Amygdala (tissue), 56 donors: ENCODE results near the gene TJP2.

Source experiments
- DNase-seq, 56 donors: peaks; one replicate each; lab custom pipeline; 2025; lab: John Stamatoyannopoulos, UW

TJP2 gene

DNA sequence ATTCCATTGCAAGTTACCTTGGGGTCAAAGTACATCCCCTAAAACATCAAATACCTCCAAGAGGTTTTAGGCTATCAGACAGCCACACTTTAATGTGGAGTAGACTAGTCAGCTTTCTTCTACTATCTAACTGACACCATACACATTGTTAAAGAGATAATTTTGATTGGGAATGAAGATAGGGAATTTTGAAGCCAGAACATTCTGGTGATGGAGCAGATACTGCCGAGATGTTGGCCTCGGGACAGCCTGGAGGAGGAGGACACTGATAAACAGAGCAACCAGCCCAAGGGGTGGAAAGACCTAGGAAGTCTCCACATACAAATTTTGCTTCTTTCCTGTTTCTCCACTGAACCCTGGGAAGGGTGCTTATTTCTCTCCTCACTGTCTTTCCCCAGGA lies 14.9 kb downstream of the TJP2 start:
- DNase-seq: no peak

DNA sequence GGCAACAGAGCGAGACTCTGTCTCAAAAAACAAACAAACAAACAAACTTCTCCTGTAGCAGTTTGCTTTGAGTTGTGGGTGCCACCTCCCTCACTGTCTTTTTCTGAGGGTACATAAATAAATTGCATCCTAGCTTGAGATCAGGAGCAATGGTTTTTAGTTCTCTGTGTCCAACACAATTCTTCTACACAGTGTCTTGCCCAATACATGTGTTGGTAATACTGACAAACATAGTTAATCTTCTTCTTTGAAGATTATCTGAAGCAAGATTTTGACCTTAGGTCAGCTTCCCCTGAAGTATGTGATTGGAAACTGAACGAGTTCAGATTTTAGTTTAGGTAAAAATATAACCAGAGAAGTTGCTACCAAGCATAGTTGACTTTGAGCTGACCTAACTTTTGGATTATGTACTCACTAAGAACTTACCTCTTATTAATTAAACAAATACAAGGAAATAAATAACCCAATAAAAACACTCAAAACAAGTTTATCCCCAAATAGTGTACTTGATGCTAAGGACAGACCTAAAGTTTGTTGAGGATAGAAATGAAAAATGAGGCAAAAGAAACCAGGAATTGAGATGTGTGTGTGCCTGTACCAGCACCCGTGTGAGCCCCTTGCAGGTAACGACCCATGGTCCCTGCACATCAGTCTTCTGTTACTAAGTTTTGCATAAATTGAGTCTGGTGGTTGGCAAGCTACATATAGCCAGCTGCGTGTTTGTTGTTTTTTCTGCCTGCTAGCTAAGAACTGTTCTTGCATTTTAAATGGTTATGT lies 16.2 kb downstream of the TJP2 start:
- no peak for DNase-seq

DNA sequence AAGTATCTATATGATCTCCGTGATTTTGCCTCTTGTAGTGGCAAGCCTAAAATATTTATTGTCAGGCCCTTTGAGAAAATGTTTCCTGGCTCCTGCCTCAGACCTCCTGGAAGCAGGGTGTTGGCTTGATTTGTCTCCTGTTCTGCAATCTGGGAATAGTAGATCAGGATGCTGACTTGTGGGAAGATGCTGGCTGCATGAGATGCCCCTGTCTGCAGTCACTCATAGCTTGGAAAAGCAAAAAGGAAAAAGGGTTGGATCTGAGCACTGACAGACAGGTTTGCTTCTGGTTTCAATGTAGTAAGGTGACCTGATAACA lies 16.7 kb downstream of the TJP2 start:
- DNase-seq: no peak

DNA sequence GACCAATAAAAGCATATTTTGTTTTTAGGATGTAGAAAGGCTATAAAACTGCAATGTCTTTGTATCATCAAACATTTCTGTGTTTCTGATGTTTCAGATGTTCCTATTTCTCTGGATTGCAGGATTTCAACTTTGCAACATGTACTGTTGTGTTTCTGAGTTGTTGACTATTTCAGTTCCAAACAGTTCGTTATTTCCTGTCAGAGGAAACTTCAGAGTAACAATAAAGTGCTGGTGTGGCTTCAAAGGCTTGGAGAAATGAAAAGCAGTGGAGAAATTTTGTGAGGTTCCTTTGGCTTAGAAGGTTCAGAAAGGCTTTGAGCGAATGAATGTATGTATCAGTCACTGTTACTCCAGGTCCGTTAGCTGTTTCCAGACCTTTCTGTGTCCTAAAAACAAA lies 17.2 kb downstream of the TJP2 start:
- no peak for DNase-seq

DNA sequence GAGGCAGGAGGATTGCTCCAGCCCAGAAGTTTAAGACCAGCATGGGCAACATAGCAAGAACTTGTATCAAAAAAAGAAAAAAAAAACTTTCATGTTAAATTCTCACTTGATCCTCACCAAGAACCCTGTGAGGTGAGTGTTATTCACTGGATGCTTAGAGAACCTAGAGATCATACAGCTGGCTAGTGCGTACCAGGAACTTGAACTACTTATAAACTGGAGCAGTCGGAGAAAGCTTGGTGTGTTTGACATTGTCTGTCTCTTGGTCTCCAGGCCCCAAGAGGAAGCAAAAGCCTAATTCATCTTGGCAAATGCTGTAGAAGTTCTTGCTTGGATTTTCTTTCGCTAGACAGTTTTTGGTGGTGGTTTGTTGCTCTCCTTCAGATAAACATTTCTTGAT lies 18.1 kb downstream of the TJP2 start:
- no peak for DNase-seq

DNA sequence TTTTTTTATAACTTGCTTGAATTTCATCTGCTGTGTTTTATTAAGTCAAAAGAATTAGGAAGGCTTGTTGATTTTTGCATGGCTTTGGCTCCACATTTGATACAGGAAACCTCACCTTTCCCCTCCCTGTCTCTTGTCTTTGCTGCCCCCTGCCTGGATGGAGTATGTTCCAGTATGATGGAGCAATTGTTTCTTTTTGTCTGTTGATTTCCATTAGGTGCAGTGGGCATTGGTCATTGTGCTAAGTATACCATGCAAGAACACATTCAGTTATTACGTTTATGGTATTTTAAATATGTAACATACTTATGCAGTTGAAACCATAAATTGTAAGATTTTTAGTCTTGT lies 19.6 kb downstream of the TJP2 start:
- no peak for DNase-seq

DNA sequence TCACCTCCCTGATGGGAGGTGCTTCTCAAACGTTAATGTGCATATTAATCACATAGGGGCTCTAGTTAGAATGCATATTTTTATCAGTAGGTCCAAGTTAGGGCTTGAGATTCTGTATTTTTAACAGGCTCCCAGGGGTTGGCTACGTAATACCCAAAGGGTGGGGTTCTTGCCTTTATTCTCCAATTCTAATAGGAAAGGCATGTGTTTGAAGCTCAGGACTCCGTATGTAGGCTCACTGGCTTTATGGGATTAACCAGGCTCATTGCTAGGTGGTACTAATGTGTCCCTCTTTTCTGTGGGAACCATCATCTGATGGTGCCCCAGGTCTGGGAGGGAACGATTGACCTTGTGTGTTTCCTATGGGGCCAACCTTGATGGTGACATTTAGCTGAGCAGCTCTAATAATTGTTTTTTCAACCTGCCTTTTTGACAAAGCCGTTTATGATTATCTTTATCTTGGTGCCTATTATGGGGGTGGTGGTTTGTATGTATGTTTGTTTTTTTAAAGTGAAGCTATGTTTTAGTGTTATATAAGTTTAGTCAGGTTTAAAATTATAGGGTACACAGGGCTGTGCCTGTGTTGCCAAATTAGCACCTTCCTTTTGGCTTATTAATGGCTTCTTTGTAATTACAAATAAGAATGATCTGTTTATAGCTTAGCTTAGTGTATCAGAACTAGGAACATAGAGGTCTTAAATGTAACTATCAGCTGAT lies 20.8 kb downstream of the TJP2 start:
- DNase-seq: no peak

DNA sequence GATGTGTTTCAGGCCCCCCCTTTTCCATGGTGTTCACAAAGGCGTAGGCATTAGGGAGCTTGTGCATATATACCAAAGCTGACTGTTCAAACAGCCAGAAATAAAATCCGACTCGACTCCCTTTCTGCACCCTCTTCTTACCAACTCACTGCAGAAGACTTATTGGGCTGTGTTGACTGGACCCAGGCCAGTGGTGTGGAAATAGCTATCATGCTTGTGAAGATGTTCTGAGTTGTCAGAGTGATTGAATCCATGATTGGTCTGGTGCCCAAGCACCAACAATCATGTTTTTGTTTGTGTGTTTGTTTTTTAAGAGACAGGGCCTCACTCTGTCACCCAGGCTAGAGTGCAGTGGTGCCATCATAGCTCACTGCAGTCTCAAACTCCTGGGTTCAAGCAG lies 21.6 kb downstream of the TJP2 start:
- peak in 33 of 56 donors; percentile 8 to 82 (median 46) for DNase-seq

DNA sequence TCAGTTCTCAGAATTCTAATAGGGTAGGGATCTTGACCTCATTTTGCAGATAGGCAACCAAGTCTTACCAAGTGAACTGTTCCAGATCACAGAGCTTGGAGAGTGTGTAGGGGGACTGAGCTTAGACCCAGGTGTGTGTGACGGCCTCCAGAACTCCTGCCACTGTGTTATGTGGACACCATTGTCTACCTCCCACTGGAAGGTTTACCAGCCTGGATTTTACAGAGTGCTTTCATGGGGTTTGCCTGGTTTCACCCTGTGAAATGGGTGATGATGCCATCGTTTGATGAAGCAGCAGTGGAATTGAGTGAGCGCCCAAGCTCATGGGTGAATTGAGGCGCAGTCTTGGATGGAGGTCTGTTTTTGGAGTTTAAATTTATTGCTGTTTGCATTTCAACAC lies 23.6 kb downstream of the TJP2 start:
- DNase-seq: no peak

DNA sequence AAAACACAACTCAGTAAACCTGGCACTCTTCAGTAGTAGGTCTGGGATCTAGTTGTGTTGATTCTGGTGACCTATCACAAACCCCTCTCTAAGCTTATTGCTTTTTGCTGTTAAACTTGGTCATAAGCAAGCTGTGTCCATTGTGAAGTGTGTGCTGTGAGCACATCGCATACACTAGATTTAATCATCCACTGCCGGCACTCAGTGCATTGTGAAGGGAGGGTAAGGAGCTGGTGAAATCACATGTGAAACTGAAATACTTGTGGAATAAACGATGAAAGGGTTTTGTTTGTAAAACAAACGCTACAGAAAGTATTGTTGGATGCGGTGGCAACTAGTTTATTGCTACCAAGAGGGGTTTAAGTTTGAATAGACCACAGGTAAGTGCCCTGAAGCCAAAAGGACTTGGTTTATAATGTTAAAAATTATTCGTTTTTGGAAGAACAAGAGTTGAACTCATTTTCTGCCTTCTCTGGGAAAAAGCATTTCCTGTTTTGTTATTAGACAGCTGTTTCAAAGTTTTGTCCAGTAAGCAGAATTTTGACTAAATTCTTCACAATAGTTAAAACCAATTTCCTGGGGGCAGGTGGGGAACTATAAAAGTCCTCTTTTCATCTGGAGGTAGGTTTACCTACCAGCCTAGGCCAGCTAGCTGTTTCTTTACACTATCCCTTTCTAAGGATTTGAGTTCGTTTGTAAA lies 24.6 kb downstream of the TJP2 start:
- peak in 6 of 56 donors; percentile 15 to 30 (median 23) for DNase-seq

DNA sequence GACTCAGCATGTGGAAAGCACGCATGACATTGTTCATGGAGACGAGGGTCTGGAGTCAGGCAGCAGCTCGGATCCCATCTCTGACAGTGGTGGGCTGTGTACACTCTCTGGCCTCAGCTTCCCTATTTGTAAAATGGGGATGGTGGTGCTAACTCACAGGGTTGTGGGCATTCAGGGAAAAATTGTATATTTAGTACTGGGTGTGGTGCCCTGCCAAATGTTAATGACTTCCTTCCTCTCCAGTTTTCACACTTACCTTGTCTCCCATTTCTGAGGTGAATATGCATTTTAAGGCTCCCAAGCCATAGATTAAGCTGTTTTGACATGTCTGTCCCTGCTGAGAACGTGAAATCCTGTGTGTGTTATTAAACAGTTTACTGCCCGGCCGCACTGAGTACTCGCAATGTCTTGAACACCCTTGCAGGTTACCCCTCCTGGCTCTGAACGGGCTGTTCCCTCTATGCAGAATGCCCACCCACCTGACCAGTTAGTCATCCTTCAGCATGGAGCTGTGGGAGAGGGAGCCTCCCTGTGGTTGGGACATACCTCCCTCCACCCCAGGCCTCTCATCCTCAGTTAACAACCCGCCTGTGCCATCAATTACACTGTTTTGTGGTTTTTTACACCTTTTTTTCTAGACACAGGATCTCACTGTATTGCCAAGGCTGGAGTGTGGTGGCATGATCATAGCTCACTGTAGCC lies 25.8 kb downstream of the TJP2 start:
- peak in 2 of 56 donors; percentile 5 to 24 for DNase-seq

DNA sequence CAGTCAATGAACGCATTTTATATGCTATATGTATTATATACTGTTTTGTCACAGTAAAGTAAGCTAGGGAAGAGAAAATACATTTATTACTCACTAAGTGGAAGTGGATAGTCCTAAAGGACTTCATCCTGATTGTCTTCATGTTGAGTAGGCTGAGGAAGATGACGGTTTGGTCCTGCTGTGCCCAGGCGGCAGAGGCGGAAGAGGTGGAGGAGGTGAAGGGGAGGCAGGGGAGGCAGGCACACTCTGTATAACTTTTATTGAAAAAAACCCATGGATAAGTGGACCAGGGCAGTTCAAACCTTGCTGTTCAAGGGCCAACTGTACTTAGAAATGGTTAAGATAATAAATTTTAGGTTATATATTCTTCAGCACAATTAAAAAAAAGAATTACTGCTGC lies 28.5 kb downstream of the TJP2 start:
- no peak for DNase-seq

DNA sequence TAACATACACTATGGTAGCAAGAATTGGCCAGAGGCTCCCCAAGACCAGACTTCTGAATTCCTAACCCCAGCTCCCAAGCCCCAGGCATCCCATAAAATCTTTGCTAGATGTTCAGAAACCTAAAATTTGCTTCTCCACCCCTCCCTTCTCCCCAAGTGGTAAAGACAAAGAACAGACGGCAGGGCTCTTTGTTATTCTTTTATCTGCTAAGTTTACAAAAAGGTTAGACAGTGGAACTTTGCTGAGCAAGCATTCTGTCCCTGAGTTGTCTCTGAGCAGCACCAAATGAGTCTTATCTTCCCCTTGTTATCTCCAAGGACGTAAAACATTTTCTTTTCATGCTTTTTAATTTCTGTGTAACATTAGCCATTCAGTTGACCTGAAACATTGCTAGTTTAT lies 30.2 kb downstream of the TJP2 start:
- DNase-seq: no peak

DNA sequence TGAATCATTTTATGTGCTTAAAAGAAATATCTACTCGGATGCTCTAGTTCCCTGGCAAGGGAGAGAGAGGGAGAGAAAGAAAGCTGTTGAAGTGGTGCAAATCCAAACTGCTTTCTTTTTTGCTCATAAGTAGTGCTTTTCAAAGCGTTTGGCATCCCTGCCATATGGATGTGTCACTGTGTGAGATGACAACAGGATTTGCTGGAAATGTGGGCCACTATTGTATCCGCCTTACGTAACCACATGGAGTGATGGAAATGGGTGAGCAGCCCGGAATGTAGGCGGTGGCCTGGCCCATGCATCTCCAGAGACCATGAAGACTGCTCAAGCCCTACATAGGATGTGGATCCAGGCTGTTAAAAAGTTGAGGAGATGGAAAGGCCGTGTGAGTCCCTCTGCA lies 30.8 kb downstream of the TJP2 start:
- DNase-seq: peak in 50 of 56 donors; percentile 12 to 85 (median 59)

DNA sequence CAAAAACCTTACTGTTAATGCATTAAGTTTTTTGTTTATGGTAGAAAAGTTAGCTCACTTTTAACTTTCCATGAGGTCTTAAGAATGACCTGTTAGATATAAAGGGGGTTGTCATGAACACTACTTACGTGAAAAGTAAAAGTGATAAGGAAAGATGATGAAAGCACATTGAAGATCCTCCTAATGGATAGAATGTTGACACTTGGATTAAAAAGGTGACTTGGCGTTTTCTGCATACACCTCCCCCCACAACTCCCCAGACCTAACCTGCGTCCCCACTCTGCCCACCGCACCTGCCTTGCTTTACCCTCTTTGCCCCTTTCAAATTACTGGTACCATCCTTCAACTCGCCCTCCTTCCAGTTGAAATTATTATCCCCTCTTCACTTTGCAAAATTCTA lies 32.0 kb downstream of the TJP2 start:
- no peak for DNase-seq

DNA sequence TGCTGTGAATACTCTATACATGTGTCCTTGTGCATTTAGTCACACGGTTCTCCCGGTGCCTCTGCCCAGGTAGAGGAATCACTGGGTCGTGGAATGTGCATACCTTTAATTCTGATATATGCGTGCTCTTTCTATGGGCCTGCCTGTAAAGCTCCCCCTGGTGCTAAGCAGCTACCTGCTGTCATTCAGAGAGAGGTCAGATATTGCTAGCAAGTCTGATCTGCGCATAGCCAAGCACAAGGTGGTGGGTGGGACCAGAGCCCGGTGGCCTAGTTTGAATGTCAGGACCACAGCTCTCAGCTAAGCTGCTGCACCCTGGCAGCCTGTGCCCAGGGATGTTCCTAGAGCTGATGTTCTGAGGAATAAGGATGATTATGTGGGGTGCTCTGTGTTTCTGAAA lies 33.4 kb downstream of the TJP2 start:
- DNase-seq: no peak

DNA sequence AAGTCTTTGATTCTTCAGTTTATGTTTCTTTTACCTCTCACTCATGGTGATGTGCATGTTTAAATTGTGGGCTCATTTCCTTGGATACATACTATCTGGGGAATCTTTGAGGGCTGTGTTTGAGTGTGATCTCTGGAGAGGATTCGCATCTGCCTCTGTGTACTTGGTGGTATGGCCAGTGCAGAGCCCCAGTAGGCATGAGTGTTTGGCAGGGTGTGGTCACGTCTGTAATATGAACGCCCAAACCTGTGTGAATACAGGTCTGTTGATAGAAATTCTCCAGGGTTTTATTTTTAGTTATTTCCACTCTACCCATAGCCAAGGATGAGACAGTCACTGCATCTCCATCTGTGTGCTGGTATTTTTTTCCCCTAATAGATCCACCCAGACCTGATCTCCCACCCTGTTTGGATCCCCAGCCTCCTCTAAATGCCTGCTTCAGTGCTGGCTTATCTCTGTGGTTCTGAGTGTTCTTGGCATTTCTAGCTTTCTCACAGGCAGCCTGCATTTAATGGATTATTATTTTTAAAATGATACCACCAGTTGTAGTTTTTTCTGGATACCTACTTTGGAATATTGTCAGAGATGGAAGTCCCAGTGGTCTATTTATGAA lies 37.5 kb downstream of the TJP2 start:
- no peak for DNase-seq

DNA sequence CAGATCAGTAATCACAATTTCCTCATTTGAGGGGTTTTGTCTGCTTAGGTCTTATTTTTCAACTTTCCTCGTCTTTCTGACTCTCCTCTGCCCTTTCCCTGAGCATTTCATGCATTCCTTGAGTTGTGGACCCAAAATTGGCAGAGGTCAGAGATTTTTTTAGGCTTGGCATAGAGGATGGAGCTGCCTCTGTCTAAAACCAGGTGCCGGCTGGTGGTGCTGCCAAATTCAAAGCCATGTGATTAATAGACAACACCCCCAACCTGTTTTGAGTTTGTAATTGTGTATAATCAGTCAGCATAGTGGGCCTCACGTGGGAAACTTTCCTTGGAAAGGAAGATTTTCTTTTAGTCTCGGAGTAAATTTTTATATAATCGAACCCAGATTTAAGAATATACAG lies 39.6 kb downstream of the TJP2 start:
- DNase-seq: no peak

DNA sequence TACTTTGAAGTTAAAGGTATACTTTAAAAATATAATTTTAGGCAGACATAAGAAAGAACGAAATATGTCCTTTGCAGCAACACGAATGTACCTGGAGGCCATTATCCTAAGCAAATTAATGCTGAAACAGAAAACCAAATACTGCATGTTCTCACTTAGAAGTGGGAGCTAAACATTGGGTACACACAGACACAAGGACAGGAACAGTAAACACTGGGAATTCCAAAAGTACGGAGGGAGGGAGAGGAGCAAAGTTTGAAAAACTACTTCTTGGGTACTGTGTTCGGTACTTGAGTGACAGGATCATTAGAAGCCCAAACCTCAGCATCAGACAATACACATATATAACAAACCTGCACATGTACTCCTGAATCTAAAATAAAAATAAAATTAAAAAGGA lies 40.9 kb downstream of the TJP2 start:
- DNase-seq: no peak

DNA sequence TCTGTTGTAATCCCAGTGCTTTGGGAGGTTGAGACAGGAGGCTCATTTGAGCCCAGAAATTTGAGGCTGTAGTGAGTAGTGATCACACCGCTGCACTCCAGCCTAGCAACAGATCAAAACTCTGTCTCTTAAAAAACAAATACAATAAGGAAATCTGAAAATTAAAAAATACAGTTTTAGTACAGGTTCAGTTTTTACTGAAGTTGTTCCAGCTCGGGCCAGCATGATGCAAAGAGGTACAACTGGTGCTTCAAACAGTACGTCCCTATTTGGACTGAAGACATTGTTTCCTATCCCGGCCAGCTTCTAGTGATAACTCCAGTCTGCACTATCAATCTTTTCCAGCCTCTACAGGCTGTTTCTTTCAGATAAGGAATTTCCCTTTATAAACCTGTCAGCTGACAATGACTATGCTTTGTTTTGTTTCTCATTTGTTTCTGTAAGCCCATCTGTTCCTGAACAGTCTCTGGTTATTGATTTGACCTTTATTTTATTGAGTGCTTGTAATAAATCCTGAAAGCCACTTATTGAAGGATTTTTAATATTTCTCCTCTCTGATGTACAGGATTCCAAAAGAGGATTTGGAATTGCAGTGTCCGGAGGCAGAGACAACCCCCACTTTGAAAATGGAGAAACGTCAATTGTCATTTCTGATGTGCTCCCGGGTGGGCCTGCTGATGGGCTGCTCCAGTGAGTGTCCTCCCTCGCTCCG lies 41.9 kb downstream of the TJP2 start:
- DNase-seq: no peak
